Stimulated activated CD8-positive, alpha-beta memory T cell treated with anti-CD3 and anti-CD28 coated beads, Interleukin-4, amount 100 ng/mL, for 4 hours (primary cell): ENCODE data around the gene SCO2.

Experiments used
- DNase-seq, 2 donors: peaks; one replicate each; pipeline ENCODE4 v3.0.0-alpha.2; 2020; ENCODE audit warnings: low read depth in 2 of 2, low spot score in 1 of 2

The SCO2 gene, protein sequence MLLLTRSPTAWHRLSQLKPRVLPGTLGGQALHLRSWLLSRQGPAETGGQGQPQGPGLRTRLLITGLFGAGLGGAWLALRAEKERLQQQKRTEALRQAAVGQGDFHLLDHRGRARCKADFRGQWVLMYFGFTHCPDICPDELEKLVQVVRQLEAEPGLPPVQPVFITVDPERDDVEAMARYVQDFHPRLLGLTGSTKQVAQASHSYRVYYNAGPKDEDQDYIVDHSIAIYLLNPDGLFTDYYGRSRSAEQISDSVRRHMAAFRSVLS

DNA sequence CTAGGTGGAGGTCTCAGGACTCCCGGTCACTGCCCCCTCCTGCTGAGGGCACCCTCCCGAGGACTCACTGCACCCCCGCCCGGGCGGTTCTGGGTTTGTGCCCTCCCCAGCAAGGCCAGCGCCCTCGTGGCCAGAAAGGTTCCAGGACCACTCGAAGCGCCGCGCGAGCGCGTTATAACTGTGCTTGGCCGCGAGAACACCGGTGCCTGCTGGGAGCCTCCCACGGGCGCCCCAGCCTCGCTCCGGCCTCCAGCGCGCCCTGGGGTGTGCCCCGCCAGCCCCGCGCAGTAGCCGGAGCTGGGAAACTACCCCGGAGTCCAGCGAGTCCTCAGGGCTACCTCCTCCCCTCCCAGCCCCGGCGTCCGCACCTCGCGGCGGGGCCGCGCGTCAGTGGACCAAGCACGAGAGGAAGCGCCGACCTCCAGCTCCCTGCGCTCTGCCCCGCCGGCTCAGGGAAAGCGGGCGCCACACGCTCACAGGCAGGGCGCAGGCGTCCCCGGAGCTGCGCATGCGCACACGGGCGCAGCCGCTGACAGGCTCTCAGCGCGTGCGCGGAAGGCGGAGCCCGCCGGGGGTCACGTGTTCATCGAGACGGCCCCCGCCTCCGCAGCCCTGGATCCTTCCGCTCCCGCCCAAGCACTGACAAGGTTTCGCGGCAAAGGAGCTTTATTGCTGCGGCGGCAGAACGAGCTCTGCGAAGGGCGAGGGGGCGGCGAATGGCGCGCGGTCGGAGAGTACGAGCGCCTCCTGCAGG is at the start of gene SCO2:
Gene SCO2, minus strand, starts transcription at position 495 of the 754 bp plus-strand sequence. CDS start 1,187 bp downstream, outside the sequence.
- peak; percentile 92 to 96 for DNase-seq

DNA sequence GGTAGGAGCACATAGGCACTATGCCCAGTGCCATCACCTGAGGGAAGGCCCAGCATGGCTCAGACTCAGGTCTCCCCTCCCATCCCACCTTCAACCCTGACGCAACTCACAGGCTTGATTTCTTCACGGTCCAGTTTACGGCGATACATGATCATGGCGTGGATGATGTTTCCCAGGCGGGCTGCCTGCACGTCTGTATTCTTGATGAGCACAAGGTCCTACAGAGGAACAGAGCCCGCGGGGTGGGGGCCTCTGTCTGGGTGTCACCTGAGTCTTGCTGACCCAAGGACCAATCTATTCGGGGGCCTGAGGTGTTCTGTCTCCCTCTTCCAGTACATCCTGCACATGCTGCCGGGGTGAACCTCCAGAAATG is 49.0 kb upstream of the SCO2 start:
- no peak for DNase-seq

DNA sequence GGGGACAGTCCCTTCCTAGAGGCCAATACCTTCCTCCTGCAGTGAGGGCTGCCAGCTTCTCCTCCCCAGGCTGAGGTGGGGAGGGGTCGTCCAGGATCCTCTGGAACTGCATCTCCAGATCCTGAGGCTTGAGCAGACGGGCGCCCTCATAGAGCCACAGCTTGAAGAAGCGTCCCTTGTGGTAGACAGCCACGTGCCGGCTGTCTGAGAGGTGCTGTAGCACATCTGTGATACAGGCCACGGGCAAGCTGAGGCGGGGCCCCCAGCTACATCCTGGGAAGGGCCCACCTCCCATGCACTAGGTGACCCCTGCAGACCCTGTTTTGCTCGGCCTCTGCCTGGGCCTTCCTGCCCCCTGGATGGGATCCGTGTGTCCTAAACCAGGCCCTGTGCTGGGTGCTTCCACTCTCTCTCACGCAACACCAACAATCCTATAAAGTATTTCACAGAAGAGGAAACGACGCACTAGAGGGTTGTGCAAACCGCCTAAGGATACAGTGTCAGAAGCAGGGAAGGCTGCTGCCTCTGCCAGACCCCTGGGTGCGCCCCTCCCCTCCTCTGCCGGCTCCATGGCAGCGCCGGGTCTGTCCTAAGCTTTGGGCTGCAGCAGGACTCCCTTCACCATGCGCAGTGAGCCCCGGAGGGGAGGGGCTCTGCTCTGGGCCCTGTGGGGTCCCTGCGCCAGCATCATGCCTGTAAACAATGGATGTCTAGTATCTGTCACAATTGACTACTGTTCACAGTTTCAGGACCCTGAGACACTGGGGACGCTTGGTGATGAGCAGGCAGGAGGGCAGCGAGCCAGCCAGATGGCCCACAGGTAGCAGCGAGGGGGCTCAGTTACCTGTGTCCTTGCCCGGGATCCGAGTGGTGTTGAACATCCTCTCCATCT is 48.3 kb upstream of the SCO2 start:
- no peak for DNase-seq

DNA sequence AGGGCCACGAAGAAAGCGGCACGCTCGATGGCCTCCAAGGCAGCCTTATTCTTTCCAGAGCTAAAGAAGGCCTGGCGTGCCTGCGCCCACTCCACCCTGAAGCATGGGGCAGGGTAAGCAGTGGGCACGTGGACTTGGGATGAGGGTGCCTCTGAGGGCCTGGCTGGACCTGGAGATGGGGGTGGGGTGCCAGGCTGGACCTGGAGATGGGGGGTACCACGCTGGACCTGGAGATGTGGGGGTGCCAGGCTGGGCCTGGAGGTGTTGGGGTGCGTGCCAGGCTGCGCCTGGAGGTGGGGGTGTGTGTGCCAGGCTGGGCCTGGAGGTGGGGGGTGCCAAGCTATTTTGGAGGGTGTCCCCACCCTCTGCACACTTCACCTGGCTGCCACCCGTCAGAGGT is 47.6 kb upstream of the SCO2 start:
- DNase-seq = no peak

DNA sequence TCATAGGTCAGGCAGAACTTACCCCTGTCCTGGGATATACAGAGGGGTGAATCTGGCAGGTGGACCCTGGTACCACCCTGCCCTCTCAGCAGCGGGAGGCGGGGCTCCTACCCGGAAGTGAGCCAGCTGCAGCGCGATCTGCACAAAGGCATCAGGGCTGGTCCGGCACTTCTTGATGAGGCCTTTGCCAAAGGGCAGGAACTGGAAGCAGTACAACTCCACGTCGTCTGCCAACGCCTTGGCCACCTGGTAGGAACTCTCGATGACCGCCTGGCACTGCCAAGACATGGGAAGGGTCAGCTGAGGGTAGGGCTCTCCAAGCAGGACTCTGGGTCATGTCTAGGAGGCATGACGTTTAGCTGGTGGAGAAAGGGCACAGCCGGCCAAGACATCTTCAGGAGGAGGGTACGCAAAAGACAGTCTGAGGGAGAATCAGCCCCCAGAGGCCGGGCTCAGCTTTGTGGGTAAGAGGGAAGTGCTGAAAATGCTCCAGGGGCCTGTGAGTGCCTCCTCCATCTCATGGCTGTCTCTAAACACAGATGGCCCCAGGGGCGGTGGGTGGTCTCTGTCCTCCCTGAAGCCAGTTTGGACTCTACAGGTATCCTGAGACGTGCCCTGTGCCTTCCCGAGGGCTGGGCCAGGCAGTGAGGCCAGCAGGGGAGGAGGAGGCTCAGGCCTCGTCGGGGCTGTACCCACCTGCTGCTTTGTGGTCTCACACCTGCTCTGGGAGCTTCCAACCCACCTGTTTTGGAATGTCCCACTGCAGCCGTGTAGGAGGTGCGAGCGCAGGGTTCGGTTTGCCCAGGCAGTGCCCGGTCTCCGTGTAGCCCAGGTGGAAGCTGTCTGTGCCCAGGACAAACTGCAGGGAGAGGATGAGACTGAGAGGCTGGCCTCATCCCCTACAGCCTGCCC is 46.1 kb upstream of the SCO2 start:
- DNase-seq = no peak

DNA sequence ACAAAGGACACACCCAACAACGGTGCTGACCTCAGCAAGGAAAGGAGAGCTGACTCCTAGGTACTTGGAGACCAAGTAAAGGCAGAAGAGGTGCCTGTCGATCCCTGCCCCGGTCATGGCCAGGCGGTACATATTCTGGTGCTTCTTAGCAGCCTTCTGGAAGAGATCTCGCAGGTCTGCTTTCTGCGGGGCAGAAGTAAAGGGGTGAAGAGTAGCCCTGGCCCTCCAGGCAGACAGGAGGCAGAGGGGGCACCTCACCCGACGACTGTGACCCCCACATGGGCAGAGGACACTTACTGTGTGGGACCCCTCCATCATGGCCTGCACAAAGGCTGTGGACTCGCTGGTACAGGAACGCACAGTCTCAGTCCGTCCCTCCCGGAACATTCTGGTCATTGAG is 45.5 kb upstream of the SCO2 start:
- no peak for DNase-seq

DNA sequence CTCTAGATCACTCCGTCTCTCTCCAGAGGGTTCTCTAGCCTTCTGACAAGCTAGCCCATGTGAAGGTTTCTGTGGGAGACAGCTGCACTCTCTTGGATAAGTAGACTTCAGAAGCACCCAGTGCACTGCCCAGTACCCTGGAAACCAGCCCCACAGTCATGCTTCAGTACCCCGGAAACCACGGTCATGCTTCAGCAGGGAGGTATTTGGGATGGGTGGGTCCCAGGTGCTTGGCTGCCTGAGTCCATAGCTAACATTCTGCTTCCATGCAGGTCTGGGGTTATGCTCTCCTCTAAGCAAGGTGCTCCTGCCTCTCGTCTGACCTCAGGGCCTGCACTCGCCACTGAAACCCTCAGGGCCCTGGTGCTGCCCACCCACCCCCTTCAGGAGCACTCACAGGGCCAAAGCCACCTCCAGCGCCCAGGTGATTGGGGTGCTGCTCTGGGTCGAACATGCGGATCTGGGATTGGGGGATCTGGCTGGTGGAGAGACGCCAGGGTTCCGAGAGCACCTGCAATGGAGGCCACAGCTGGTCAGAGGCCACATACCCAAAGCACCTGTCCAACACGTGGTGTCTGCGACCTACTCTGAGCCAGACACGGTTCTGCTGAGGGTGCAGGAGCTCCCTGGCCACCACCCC is 44.6 kb upstream of the SCO2 start:
- no peak for DNase-seq

DNA sequence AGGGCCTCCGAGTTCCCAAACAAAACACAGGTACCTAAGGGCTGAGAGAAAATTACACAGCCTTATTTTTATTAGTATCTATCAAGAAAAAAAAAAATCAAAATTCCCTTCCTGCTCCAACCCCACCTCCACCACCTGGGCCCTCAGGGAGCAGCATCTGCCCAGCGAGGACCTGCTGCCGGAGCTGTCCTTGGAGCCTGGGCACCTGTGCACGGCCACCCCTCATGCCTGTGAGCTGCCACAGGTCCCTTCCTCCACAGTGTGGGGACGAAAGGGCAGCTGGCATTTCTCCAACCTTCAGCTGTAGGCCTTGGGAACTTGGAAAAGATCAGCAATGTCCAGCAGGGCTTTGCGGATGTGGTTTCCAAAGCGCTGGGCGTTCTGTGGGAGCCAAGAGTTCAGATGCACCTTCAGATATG is 43.7 kb upstream of the SCO2 start:
- DNase-seq = no peak

DNA sequence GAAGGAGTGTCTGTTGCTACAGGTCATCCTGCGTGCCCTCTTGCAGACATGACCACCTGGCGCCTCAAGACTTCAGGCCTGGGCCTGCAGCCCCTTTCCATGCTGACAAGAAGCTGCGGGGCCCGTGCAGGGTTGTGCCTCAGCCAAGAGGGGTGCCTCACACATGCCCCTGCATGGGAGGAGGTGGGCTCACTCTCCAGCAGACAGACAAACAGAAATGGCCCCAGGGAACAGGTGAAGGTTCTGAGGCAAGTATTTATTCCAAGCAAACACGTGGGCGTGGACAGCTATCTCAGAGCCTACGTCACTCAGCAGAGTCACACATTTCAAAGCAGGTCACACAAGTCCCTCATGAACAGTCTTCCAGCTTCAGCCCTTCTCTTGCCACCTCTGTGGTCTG is 43.2 kb upstream of the SCO2 start:
- no peak for DNase-seq

DNA sequence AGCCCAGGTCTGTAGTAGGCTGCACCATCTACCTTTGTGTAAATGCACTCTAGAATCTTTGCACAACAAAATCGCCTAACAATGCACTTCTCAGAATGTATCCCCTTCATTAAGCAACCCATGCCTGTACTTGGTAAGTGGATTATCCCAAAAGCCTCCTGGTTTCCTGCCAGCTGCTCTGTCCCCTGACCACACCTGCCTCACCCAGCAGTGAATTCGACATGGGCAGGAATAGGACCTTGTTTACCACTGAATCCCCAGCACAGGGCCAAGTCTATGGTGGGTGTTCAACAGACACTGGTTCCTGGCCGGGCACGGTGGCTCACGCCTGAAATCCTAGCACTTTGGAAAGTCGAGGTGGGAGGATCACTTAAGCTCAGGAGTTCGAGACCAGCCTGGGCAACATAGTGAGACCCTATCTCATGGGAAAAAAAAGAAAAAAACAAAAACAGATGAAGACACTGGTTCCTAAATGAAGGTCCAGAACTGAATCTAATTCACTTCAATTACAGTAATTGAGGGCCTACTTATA is 42.4 kb upstream of the SCO2 start:
- DNase-seq = no peak

DNA sequence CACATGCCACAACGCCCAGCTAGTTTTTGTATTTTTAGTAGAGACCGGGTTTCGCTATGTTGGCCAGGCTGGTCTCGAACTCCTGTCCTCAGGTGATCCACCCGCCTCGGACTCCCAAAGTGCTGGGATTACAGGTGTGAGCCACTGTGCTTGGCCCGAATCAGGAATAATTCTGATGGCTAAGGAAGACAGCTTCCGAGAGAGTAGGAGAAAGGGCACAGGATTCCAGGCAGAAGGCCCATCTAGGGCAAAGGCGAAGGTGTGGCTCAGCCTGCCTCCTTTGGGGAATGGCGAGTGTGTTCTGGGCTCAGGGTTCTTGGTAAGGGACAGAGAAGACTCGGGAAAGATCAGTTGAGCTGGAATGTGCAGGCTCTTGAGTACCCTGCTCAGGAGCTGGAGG is 38.9 kb upstream of the SCO2 start:
- DNase-seq = no peak

DNA sequence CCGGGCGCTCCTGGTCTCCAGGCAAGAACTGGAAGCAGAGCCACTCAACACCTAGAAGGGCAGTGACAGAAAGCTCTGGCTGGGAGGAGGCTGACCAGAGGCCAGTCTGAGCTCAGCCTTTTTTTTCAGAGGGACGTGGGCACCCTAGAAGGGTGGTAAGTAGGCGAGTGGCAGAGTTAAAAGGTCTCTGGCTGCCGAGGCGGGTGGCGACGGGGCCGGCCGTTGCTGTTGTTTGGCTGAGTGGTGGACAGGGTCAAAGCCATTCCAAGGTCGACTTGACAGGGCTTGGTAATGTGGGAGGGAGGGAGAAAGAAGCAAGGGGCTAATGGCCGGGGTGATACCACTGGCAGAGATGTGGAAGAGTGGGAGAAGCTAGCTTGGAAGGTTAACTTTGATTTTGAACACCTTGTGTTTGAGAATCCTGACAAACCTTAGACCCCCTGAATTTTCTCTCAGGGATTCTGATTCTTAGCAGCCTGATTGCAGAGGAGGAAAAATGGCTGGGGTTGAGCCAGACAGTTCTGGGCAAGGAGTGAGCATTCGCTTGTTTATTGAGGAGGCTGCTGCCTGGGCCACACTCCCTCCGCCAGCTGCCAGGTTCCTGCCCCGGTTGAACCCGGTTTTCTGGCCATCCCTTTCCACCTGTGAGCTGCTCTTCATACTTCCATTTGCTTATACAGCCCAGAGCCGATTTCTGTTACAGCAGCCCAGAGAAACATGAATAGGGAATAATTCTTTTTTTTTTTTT is 38.2 kb upstream of the SCO2 start:
- DNase-seq = no peak

DNA sequence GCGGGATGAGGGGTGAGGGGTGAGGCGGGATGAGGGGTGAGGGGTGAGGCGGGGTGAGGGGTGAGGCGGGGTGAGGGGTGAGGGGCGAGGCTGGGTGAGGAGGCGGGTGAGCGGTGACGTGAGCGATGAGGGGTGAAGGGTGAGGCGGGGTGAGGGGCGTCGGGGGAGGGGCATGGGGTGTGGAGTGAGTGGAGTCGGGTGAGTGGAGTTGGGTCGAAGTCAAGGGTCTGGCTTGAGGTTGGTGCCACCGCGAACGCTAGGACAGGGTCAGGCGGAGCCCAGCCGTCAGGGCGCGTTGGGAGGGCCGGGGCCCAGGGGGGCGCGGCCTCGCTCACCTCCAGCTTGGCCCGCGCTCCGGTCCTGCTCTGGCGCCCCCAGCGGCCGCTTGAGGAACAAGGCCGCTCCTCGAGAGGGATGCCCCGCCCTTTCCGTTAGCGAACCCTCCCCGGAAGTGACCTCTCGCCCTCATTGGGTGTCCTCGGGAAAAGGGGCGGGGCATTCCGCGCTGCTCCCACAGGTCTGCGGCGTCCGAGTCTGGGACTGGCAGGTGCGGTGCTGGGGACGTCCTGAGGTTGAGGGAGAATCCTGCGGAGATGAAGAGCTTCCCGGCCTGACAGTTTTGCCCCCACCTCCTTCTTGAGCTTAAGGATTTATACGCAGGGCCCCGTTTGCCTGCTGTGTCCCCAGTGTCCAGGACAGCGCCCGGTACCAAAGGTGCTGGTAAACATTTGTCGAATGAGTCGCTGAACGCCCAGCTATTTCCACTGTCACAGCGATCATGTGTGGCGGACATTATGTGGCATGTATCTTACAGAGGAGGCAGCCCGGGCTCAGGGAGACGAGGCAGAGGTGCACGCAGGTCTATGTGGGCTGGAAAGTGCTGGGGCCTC is 37.4 kb upstream of the SCO2 start, which contains the start of gene SYCE3:
Gene SYCE3, minus strand, starts transcription at position 397 of the 890 bp plus-strand sequence. CDS start 6,514 bp downstream, outside the sequence.
- peak; percentile 91 to 96 for DNase-seq

DNA sequence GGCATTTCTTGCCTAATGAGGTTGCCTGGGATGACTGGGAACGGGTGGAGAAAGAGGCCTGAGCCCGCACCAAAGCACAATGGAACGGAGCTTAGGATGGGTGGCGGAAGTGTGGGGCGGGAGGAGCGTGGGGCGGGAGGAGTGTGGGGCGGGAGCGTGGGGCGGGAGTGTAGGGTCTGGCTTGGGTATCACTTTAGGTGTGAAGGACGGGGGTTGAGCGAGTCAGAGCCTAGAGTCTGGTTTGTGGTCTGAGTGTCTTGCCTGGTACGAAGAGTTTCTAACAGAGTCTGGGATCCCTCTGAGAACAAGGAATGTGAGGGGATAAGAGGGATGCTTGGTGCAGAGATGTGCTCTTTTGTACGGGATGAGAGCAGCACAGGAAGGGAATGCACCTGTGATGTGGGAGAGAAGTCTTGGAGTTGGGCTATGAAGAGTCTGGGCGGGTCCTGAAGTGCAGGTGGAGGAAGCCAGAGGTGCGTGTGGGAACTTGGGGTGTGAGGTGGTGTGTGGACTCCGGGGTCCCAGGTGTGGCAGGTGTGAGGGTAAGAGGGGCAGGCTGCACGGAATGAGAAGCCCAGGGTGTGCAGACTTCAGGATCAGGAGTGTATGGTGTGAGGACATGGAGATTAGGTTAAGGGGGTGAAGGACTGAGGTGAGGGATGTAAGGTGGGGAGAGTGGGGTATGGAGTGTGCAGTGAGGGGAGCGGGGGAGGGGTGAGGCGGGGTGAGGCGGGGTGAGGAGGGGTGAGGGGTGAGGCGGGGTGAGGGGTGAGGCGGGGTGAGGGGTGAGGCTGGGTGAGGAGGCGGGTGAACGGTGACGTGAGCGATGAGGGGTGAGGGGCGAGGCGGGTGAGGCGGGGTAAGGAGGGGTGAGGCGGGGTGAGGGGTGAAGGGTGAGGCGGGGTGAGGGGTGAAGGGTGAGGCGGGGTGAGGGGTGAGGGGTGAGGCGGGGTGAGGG is 36.3 kb upstream of the SCO2 start:
- no peak for DNase-seq

DNA sequence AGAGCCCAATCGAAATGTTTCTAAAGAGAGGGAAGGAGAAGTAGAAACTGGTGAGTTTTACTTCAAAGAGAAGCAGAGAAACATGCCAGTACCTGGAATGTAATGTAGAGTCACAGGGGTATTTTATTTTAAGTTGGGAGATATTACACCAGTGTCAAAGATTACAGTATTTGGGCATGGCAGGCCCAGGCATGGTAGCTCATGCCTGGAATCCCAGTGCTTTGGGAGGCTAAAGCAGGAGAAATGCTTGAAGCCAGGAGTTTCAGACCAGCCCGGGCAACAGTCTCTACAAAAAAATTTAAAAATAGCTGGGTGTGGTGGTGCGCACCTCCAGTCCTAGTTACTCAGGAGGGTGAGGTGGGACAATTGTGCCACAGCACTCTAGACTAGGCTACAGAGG is 34.6 kb upstream of the SCO2 start:
- no peak for DNase-seq

DNA sequence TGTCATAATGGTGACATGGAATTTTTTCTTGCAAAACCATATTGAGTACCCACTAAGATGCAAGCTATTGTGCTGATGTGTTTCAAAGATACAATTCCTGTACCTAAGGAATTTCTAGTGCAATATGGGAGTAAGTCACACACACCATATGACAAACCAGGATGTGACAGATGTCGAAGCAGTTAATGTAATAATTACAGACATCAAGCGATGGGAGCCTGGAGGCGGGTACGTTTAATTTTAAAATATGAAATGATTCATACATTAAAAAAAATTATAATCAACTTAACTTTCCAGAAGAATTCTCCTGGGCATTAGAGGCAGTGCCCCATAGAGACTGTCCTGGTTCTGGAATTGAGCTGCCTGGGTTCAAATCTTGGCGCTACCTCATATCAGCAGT is 31.3 kb upstream of the SCO2 start:
- no peak for DNase-seq

DNA sequence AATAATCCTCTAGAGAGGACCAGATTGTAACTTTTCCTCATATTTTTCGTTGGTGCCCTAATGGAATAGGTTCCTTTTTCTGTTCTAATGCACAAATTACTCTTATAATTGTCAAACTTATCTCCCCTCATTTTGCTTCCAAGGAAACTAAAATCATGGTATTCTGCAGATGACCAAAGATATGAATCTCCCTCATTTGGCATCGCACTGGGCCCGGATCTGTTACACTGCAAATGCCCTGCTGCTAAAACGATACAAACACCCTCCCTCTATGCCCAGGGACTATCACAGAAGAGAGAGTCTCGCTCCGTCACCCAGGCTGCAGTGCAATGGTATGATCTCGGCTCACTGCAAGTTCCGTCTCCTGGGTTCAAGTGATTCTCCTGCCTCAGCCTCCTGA is 27.9 kb upstream of the SCO2 start:
- DNase-seq = no peak
